K562 treated with DMSO at 1 percent for 48 hours (cell line): ENCODE measurements around the gene PVALEF. TPM values are rescaled to one million over a fixed set of nuclear protein-coding genes. Genes with fewer than 3 reads are reported as not detected.

Experiments used
- total RNA-seq: library from RNA; unstranded; fragments of 300-600 nt; gene quantifications from 2 replicates; pipeline ENCODE4 v1.2.3, GENCODE V29; 2022; ENCODE audit warnings: low replicate concordance; ENCODE audit errors: extremely low read depth

The PVALEF gene
- not detected in 2 replicates for total RNA-seq

GRCh38 chr17:81165246-81166032 lies at the start of gene PVALEF:
Gene PVALEF, plus strand, starts transcription at chr17:81165507. Its CDS starts 15,720 bp downstream, at chr17:81181227.

GRCh38 chr17:81166033-81166492 lies 756 bp downstream of the PVALEF start, which contains the start of gene AATK:
Gene AATK, minus strand, starts transcription at chr17:81166221. Its CDS starts 229 bp downstream, at chr17:81165992.

GRCh38 chr17:81222906-81223761 lies 57.8 kb downstream of the PVALEF start, which contains the start of gene CEP131:
Gene CEP131, minus strand, starts transcription at chr17:81222965. Its CDS starts 2,909 bp downstream, at chr17:81220056.

Other genes starting within 250 kb of the PVALEF start
- not detected in 2 replicates for gene CHMP6, start 173.7 kb upstream of the PVALEF start, total RNA-seq
- not detected in 2 replicates for gene BAIAP2, start 130.4 kb upstream of the PVALEF start, total RNA-seq
- not detected in 2 replicates for gene AATK, start 714 bp downstream of the PVALEF start, total RNA-seq
- gene CEP131, start 57.5 kb downstream of the PVALEF start, total RNA-seq, result 107 TPM in 1 of 2 replicates, not detected in the other
- gene TEPSIN, start 73.5 kb downstream of the PVALEF start, total RNA-seq, result not detected in 2 replicates
- not detected in 2 replicates for gene NDUFAF8, start 73.8 kb downstream of the PVALEF start, total RNA-seq
- gene SLC38A10, start 129.8 kb downstream of the PVALEF start, total RNA-seq, result 337 TPM in 1 of 2 replicates, not detected in the other
- gene BAHCC1, start 229.9 kb downstream of the PVALEF start, total RNA-seq, result not detected in 2 replicates